Measurements from ENCODE around the gene POC1A.

DNA sequence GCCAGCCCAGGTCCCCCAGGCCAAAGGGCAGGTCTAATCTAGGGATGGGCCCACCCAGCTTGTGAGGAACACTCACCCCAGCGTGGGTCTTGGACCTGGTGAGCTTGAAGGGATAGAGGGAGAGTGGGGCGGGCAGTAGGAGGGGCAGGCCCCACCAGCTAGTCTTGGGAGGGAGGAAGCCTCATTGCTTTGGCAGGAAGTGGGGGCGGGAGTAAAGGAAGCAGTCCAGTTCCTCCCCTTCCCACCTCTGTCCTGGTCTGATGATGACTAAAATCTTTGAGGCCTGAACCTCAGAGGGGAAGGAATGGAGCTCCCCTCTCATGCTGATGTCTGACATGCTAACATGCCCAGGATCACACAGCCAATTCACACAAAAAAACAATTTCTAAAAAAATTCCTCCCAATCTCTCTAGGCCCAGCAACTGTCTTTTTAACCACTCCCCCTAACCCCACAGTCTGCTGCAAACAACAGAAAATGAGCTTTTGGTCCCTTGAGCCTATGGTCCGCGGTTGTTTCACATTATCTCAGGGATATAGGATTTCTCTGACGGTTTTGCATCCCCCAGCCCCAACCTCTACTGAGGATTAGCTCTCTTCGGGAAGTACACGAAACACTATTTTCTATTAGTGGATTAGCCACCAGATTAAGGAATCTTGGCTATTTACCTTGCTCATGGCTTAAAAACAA lies 67.1 kb downstream of the POC1A start:
- TF ChIP-seq, protein P1, sequence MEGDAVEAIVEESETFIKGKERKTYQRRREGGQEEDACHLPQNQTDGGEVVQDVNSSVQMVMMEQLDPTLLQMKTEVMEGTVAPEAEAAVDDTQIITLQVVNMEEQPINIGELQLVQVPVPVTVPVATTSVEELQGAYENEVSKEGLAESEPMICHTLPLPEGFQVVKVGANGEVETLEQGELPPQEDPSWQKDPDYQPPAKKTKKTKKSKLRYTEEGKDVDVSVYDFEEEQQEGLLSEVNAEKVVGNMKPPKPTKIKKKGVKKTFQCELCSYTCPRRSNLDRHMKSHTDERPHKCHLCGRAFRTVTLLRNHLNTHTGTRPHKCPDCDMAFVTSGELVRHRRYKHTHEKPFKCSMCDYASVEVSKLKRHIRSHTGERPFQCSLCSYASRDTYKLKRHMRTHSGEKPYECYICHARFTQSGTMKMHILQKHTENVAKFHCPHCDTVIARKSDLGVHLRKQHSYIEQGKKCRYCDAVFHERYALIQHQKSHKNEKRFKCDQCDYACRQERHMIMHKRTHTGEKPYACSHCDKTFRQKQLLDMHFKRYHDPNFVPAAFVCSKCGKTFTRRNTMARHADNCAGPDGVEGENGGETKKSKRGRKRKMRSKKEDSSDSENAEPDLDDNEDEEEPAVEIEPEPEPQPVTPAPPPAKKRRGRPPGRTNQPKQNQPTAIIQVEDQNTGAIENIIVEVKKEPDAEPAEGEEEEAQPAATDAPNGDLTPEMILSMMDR (IDR thresholded peaks at IDR 0.05) = no peak
- TF ChIP-seq POLR2A (IDR thresholded peaks at IDR 0.05) (no peak), EP300 (IDR thresholded peaks at IDR 0.05) (no peak)
